H9 (cell line): ENCODE measurements around the gene NHERF2. TPM values are rescaled to one million over a fixed set of nuclear protein-coding genes. Genes with fewer than 3 reads are reported as not detected.
A peak's percentile ranks its signal among the peaks of the same experiment; 100 is the strongest.

ENCODE experiments used
- DNase-seq: peaks from one replicate; pipeline ENCODE4 v3.0.0-alpha.2; 2017
- H2AFZ ChIP-seq: one replicate; pipeline ENCODE4 v1.6.1; 2013; ENCODE audit warnings: mild to moderate bottlenecking, low read length, control low read depth, moderate library complexity
- H2AK5ac ChIP-seq: 2 replicates; pipeline ENCODE4 v1.6.1; 2013; ENCODE audit warnings: low read length, control low read depth, mixed read lengths; ENCODE audit not compliant: insufficient read length
- H2BK120ac ChIP-seq: one replicate; pipeline ENCODE4 v1.6.1; 2013; ENCODE audit warnings: low read depth, mild to moderate bottlenecking, low read length, control low read depth, inconsistent platforms; ENCODE audit not compliant: poor library complexity, severe bottlenecking
- H2BK12ac ChIP-seq: 2 replicates; pipeline ENCODE4 v1.6.1; 2013; ENCODE audit warnings: low read length, control low read depth, mixed read lengths, low read depth; ENCODE audit not compliant: insufficient read length
- H2BK15ac ChIP-seq: 2 replicates; pipeline ENCODE4 v1.6.1; 2013; ENCODE audit warnings: low read depth, low read length, control low read depth
- H2BK20ac ChIP-seq: one replicate; pipeline ENCODE4 v1.6.1; 2013; ENCODE audit warnings: low read depth, mild to moderate bottlenecking, low read length, control low read depth, inconsistent platforms; ENCODE audit not compliant: poor library complexity, severe bottlenecking
- H2BK5ac ChIP-seq: 2 replicates; pipeline ENCODE4 v1.6.1; 2013; ENCODE audit warnings: low read length, control low read depth, mixed read lengths; ENCODE audit not compliant: insufficient read length
- H3K14ac ChIP-seq: 2 replicates; pipeline ENCODE4 v1.6.1; 2013; ENCODE audit warnings: low read length, control low read depth; ENCODE audit not compliant: insufficient read depth
- H3K18ac ChIP-seq: 2 replicates; pipeline ENCODE4 v1.6.1; 2013; ENCODE audit warnings: low read depth, mild to moderate bottlenecking, mixed read lengths, low read length, control low read depth; ENCODE audit not compliant: insufficient read length
- H3K23ac ChIP-seq: 2 replicates; pipeline ENCODE4 v1.6.1; 2013; ENCODE audit warnings: low read length, control low read depth, mixed read lengths, low read depth; ENCODE audit not compliant: insufficient read length
- H3K23me2 ChIP-seq: 2 replicates; pipeline ENCODE4 v1.6.1; 2013; ENCODE audit warnings: low read depth, mild to moderate bottlenecking, mixed read lengths, low read length, control low read depth; ENCODE audit not compliant: insufficient read length, poor library complexity, severe bottlenecking
- H3K27ac ChIP-seq: 2 replicates; pipeline ENCODE4 v1.5.1; 2013; ENCODE audit warnings: low read length, control low read depth, mixed read lengths, low read depth; ENCODE audit not compliant: insufficient read length
- H3K27me3 ChIP-seq: 2 replicates; pipeline ENCODE4 v1.6.1; 2013; ENCODE audit warnings: low read length, control low read depth, inconsistent platforms; ENCODE audit not compliant: insufficient read depth
- H3K4ac ChIP-seq: 2 replicates; pipeline ENCODE4 v1.6.1; 2013; ENCODE audit warnings: low read depth, mild to moderate bottlenecking, control low read depth, inconsistent platforms, low read length, moderate library complexity
- H3K4me1 ChIP-seq: 2 replicates; pipeline ENCODE4 v1.6.1; 2013; ENCODE audit warnings: low read length, control low read depth, inconsistent platforms; ENCODE audit not compliant: insufficient read depth
- H3K4me2 ChIP-seq: 2 replicates; pipeline ENCODE4 v1.6.1; 2013; ENCODE audit warnings: low read length, control low read depth, mixed read lengths; ENCODE audit not compliant: insufficient read length, insufficient read depth
- H3K56ac ChIP-seq: 2 replicates; pipeline ENCODE4 v1.6.1; 2013; ENCODE audit warnings: low read depth, mild to moderate bottlenecking, mixed read lengths, low read length, control low read depth; ENCODE audit not compliant: insufficient read length
- H3K79me1 ChIP-seq: 2 replicates; pipeline ENCODE4 v1.6.1; 2013; ENCODE audit warnings: low read depth, mild to moderate bottlenecking, moderate library complexity, low read length, control low read depth, inconsistent platforms; ENCODE audit not compliant: insufficient read depth, poor library complexity, severe bottlenecking
- H3K79me2 ChIP-seq: 2 replicates; pipeline ENCODE4 v1.6.1; 2013; ENCODE audit warnings: low read length, control low read depth, inconsistent platforms; ENCODE audit not compliant: insufficient read depth
- H3K9ac ChIP-seq: 2 replicates; pipeline ENCODE4 v1.6.1; 2013; ENCODE audit warnings: low read length, control low read depth, mixed read lengths; ENCODE audit not compliant: insufficient read length; ENCODE audit errors: extremely low read depth
- H3K9me3 ChIP-seq: one replicate; pipeline ENCODE4 v1.6.1; 2013; ENCODE audit warnings: low read depth, low read length, inconsistent platforms; ENCODE audit not compliant: control insufficient read depth
- H3T11ph ChIP-seq: one replicate; pipeline ENCODE4 v1.6.1; 2013; ENCODE audit warnings: mild to moderate bottlenecking, low read length, control low read depth, inconsistent platforms
- H4K20me1 ChIP-seq: one replicate; pipeline ENCODE4 v1.6.1; 2013; ENCODE audit not compliant: control insufficient read depth, insufficient read length, insufficient read depth
- H4K5ac ChIP-seq: 2 replicates; pipeline ENCODE4 v1.6.1; 2013; ENCODE audit warnings: low read depth, mild to moderate bottlenecking, mixed read lengths, low read length, control low read depth; ENCODE audit not compliant: insufficient read length
- H4K8ac ChIP-seq: replicated peaks from 2 replicates; pipeline ENCODE4 v1.6.1; 2013; ENCODE audit warnings: low read length, control low read depth, mixed read lengths, low read depth; ENCODE audit not compliant: insufficient read length
- H4K91ac ChIP-seq: 2 replicates; pipeline ENCODE4 v1.6.1; 2013; ENCODE audit warnings: low read depth, mild to moderate bottlenecking, moderate library complexity, mixed read lengths, low read length, control low read depth; ENCODE audit not compliant: insufficient read length
- H3K27ac Mint-ChIP-seq, 3 experiments: 2 replicates in 2 of 3; 3 replicates in 1 of 3; pipeline ENCODE4 v1.8.0; 2020 to 2021; ENCODE audit warnings: mixed read lengths in 3 of 3, mild to moderate bottlenecking in 1 of 3, moderate library complexity in 1 of 3
- H3K27me3 Mint-ChIP-seq: 2 replicates; pipeline ENCODE4 v1.8.0; 2021; ENCODE audit warnings: low read depth, mild to moderate bottlenecking, moderate library complexity, mixed read lengths
- H3K36me3 Mint-ChIP-seq, 3 experiments: 2 replicates in 2 of 3; 3 replicates in 1 of 3; pipeline ENCODE4 v1.8.0; 2020 to 2021; ENCODE audit warnings: low read depth in 3 of 3, mixed read lengths in 3 of 3; ENCODE audit not compliant: insufficient read depth in 1 of 3
- H3K4me1 Mint-ChIP-seq, 2 experiments: 2 replicates each; pipeline ENCODE4 v1.8.0; 2020; ENCODE audit warnings: mixed read lengths in 2 of 2
- H3K4me3 Mint-ChIP-seq, 2 experiments: 2 replicates in 1 of 2; 3 replicates in 1 of 2; pipeline ENCODE4 v1.8.0; 2020 to 2021; ENCODE audit warnings: mild to moderate bottlenecking in 2 of 2, mixed read lengths in 2 of 2, moderate library complexity in 1 of 2
- H3K9me3 Mint-ChIP-seq, 2 experiments: 2 replicates in 1 of 2; 3 replicates in 1 of 2; pipeline ENCODE4 v1.8.0; 2020; ENCODE audit warnings: mild to moderate bottlenecking in 2 of 2, mixed read lengths in 2 of 2, moderate library complexity in 1 of 2
- CTCF ChIP-seq: fragments of 200-600 bp; sonication (generic); conservative IDR thresholded peaks from 3 replicates; pipeline ENCODE4 v1.8.0; 2021; ENCODE audit warnings: antibody characterized with exemption, mild to moderate bottlenecking
- WGBS: extraction: QIAGEN DNeasy Blood & Tissue Kit; methylation state at CpG from one replicate; pipeline ENCODE4 v1.1.7; 2013; ENCODE audit warnings: missing lambda C conversion rate, low lambda C conversion rate, mixed read lengths; ENCODE audit not compliant: insufficient read length; ENCODE audit errors: extremely low coverage; 5-methylcytosine and 5-hydroxymethylcytosine counted together
- total RNA-seq: library from RNA; stranded (reverse); gene quantifications from 2 replicates; pipeline ENCODE4 v1.2.1, GENCODE V29; 2021

The NHERF2 gene
- total RNA-seq, 1 experiment from 2014 or later = 15.3 TPM

- WGBS = no CpG with 5 or more reads among the region's 18 CpGs
- H3K4me3 Mint-ChIP-seq = peak overlapping the region; percentile 66 to 84
- no peak for DNase-seq
Measured at GRCh38 chr16:1991135-1991551, 35.6 kb upstream of the NHERF2 start.

More at GRCh38 chr16:1991135-1991551, 35.6 kb upstream of the NHERF2 start:
- H3K27ac Mint-ChIP-seq = no peak overlapping the region
- H3K27me3 Mint-ChIP-seq = peaks cover 42% of the 10 kb centered on the region
- Histone ChIP-seq H2BK20ac (no peak overlapping the region), H2BK12ac (no peak overlapping the region), H4K91ac (no peak overlapping the region), H2AK5ac (no peak overlapping the region), H3K9ac (no peak overlapping the region), H4K20me1 (no peaks in the 10 kb centered on the region), H2AFZ (no peak overlapping the region), H3T11ph (no peak overlapping the region), H4K8ac (no peak overlapping the region), H3K27me3 (peaks cover 15% of the 10 kb centered on the region; the same call in 1 of the 2 replicates), H3K4me2 (peak overlapping the region; percentile 53), H2BK15ac (no peak overlapping the region), H3K4me1 (no peaks in the 10 kb centered on the region; the same call in 1 of the 2 replicates), H3K79me2 (no peaks in the 10 kb centered on the region), H3K18ac (no peak overlapping the region), H2BK5ac (no peak overlapping the region), H3K23me2 (peaks cover 18% of the 10 kb centered on the region), H3K79me1 (no peaks in the 10 kb centered on the region), H3K23ac (no peak overlapping the region), H3K9me3 (no peaks in the 10 kb centered on the region), H2BK120ac (no peak overlapping the region), H4K5ac (no peak overlapping the region), H3K56ac (no peak overlapping the region), H3K4ac (no peak overlapping the region), H3K14ac (no peak overlapping the region), H3K27ac (no peak overlapping the region)
- peaks cover 16 to 20% of the 10 kb centered on the region in 2 experiments for H3K4me1 Mint-ChIP-seq
- peaks cover 0 to 10% (median 9%) of the 10 kb centered on the region in 3 experiments; a peak in 6 of 7 replicates for H3K36me3 Mint-ChIP-seq
- TF ChIP-seq CTCF = no peak
- no peaks in the 10 kb centered on the region; a peak in 1 of 5 replicates for H3K9me3 Mint-ChIP-seq
